ENCODE measurements around the gene ROR1.

Gene ROR1

DNA sequence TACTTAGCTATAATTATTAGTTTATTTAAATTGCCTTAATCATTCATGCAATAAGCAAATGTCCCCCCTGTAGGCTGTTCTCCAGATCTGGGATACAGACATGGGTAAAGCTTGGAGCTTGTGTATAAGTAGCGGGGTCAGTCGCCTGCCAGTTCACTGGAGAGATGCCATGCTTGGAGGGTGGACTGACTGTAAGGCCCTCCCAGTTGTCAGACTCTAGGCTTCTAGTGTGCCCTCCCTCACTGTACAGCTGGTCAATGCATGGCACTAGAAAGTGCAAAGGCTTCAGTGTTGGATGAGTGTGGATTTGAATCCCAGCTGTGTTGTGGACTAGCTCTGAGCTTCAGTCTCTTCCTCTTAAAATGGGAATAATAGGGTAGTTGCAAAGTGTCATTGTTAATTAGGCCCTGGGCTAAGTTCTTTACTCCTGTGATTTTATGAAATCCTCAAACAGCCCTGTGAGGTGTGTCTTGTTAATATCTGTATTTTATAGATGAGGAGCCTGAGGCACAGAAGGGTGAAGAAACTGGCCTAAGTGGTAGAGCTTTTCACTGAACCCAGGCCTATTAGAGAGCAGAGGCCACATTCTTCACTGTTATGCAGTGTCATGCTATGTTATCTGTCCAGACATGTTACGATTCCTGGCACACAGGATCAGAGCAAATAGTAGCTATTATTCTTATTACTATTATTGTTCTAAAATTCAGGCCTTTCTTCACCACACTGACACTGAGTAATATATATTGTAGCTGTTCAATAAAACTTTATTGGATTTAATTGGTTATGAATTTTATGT lies 85.9 kb downstream of the ROR1 start:
- DNase-seq = no peak

DNA sequence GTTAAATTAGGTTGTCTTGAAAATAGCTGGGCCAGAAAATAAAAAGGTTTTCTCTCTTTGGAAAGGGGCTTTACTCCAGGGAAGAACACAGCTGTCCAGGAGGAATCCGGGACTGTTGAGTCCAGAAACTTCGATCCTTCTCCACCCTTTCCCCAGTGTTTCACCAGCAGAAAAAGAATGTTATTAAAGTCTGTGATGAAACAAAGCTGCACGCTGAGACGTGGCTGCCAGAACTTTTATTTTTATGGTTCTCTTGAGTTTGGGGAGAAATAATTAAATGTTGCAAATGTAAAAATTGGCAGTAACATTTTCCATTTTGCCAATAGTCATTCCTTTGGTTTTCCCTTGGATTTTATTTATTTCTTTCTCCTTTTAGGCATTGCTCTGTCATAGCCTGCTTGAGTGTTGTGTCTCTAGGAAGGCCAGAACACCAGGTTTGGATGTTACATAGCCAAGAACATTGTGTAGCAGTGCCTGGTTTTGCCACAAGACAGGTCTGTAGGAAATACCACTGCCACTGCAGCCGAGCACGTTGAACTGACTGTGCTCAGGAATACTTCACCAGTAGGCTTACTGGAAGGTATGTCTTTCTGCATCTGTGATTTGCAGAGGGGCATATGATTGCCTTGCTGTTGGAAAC lies 87.4 kb downstream of the ROR1 start:
- DNase-seq = no peak

DNA sequence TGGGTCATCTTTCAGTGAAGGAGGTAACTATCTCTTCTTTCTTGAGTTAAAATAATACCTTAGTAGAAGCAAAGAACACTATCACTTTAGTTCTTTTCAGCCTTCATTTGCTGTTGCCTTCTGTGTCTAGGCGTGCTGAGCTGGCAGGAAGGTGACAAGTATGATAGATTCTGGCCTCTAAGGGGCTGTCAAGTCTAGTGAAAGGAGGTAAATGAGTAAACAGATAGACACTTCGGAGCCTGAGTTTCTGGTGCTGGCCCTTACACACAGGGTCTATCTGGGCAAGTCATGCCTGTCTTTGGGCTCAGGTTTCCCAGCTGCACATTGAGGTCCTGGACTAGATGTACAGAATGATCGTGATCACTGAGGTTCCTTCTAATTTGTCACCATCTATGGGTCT lies 89.3 kb downstream of the ROR1 start:
- no peak for DNase-seq

DNA sequence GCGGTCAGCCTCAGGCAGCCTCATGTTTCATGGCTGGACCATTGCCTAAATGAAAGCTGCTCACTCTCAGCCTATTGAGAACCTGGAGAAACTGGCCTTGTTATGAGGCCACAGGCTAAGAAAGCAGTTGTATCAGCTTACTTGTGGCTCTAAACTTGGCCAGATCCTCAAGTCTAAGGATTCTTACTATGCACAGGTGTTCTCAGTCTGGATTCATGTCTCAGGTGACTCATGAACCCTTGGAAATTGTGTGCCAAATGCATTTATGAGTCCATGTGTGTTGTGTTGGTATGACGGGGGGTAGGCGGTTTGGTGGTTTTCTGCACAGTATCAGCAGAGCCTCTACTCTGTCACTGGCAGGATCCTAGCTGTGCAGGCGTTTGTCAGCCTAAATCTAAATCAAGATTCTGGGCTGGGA lies 90.4 kb downstream of the ROR1 start:
- no peak for DNase-seq

DNA sequence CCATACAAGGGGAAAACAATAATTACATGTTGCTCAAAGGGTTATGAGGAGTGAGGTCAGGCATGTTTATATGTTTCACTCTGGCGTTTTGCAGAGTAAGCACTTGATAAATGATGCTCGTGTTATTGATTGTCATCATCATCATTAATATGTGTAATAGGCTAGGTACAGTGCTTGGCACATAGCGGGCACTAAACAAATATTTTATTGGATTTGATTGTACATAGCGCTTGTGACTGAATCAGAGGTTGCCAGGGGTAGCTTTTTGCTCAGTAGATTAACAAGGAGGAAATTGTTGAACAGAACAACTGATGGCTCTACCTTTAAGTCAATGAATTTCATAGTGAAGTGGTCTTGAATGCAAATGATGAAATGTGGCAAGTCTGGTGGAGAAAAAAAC lies 91.7 kb downstream of the ROR1 start:
- no peak for DNase-seq

DNA sequence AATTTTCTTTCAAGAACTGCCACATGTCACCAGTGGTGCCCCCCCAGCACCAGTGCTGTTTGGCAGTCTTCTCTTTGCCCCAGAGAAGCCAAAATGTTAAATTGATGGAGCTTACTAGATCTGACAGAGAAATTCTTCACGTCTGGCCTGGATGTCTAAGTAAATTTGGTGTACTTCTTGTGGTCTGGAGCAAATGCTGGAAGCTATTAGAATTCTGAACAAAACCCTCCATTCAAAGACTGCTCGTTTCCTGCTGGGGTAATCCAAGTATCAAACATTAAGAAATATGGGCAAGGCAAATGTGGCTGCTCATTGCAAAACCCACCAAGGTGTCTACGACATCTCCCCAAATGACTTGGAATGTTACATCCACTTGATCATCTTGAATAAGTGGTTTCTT lies 92.3 kb downstream of the ROR1 start:
- DNase-seq = no peak

DNA sequence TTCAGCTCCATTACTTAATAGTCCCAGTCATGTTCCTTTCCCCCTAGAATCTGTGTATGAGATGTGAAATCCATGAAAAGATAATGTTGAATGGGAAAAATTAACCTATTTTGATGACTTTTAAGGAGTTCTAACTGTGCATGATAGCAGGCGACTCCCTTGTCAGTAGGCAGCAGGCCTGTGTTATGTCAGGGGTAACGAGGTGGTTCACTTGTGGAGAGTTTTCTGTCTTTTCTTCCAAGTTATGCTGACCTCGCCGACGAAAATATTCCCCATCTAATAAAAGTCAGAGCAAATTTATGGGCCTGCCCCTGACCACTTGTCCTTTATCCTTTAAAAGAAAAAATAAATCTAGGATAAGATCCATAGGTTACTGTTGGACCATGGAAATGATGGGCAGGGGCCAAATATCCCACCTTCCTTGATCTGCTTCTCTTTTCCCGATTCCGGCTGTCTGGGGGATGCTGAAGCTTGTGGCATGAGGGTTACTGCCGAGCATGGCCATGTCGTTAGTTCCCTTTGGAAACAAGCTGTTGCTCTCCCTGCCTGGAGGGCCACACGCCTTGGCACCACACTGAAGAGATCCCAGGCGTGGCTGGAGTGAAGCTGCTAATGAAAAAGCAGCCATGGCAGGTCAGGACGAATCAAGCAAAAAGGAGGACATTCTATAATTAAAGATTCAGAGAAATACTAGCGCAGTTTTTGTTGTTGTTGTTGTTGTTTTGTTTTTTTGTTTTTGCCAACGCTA lies 93.8 kb downstream of the ROR1 start:
- no peak for DNase-seq

DNA sequence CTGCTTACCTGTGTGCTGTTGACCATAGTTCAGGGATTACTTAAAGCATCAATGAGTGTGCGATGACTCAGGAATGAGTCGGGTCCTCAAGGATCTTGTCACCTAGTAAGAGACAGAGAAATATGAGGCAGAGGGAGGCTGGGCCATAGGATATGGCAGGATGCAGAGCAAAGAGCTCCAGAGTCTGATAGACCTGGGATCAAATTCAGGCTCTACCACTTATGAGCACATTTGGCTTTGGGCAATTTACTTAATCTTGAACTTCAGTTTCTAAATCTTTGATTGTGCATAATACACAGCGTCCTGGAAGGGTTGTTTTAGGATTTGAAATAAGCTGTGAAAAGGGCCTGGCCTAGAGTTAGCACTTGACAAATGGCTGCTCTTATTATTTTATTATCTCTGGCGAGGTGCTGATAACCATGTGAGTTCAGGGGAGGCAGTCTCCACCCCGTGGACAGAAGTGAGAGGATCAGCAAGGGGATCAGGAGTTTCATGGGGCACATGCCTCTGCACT lies 94.5 kb downstream of the ROR1 start:
- no peak for DNase-seq

DNA sequence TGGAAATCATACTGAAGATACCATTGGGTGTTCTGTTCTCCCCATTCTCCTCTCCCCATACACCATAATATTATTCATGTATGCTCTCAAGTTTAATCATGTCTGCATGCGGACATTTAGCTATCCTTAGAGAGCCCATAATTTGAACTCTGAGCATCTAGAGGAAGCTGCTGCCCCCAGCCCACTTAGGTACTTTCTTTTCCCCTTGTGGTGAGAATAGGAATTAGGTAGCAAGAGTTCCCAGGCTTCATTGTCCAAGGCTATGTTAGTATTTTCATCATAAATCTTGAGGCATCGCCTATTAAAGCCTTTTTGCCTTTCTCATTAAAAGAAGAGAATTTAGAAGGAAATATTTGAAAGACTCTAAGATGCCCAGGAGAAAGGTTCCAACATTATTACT lies 96.3 kb downstream of the ROR1 start:
- DNase-seq = no peak

DNA sequence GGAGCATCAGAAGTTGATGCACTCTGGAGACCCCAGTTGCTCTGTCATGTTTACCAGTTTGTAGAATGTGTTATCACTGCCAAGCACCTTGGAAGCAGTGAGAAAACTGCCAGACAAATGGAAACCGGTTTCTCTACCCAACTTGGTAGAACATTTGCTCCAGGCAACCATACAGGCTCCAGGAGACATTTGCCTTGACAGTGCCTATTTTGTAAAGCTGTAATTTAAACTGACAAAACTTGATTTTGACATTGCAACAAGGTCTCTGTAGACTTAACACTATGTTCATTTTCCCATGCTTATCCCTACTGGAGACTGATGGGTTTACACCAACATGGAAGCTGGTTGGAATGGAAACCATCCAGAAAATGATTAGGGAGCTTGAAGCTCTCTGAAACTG lies 97.6 kb downstream of the ROR1 start:
- no peak for DNase-seq

DNA sequence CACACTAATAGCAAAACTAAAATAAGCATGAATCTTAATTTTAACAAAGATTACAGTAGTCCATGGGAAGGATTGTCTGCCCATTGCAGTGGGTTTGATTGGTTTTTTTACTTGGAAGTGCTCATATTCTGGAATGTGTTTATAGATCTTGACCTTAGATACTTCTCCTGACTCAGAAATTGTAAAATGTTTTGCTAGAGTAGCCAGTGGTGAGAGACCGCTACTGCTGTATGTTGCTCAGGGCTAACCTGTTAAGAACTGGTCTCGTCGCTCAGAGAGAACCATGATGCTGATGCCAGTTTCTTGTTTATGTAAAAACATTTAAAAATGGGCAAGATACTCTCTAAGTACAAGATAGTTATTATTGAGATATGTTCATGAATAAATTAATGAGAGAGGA lies 99.9 kb downstream of the ROR1 start:
- DNase-seq = no peak

DNA sequence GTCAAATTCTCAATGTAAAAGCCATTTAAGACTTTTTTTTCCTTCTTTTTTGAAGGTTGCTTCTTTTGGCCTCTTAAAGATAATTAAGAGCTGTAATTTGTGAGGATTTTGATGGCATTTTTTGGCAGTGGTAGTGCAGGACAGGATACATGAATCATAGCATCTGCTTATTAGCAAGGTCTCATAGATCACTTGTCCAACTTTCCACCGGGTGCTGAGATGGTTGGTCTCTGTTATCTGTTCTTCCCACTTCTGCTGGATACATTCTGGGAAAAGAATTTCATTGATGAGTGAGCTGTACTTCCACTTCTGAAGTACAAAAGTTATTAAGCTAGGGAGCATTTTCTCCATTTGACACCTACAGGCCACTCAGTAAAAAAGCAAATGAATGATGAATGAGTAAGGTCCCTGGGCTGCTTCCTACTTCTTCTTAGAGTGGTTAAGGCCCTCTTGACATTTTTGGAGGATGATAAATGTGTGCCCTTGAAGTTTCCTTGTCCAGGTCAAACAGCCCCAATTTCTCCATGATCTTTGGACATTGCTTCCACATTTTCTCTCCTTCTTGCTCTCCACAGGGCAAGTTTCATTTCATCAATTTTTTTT lies 100.6 kb downstream of the ROR1 start:
- no peak for DNase-seq

DNA sequence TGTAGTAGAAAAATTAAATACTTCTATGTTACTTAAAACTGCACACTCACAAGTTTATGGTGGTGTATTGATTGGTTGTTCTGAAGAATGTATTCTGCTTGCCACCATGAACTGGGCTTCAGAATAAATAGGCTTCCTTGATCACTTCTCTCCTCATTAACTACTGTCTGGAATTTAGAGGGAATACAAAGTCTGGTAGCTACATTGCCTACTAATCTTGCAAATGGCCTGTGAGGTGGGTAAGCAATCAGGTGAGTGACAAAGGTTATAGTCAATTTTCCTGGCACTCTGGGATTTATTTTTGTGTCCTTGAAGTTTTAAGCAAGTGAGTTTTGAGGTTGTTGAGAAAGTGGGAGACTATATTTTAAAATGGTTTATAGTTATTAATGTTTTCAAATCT lies 101.8 kb downstream of the ROR1 start:
- DNase-seq = no peak

DNA sequence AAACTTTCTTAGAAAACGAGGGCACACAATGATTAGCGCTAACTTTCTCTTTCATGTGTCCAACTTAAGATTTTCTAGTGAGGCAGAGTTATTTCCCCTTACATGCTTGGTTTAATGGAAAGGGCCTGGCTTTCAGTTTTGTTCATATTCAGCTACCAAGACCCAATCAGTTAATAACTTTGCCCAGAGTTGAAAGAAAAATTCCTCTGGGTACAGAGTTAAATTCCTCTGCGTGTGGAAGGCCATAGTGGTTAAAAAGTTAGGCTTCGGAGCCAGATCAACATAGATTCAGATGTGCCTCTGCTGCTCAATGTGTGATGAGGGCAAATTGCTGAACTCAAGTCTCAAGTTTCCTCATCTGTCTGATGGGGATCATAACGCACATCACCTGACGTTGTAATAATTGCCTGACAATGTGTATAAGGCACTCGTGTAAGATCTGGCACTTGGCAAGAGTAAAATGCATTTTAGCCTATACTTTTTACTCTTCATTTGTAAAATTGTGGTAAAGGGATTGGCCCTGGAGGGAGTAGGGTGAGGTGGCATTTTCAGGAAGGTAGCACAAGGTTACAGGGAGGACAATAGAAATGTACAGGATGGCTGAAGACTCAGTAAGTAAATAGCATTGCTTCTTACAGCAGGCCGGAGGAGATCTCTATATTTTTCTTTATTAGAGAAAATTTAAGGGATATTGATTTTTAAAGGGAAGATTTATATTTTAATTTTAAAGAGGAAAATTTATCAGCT lies 103.4 kb downstream of the ROR1 start:
- DNase-seq = no peak

DNA sequence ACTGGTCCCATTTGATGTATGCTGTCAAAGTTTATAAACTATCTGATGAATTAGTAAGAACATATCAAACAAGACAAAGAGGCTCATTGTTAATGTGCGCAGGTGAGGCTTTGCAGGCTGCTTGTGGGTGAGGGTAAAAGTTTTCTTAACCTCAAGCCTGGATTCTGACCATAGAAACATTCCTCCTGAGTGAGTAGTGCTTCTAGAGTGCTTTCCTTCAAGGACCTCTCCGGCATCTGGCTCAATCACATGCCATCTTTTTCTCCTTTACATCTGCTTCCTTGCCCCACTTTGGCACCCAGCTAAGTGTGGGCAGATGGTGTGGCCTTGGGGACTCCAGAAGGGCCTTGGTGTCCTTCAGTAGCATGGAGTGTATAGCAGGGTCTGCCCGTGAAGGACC lies 104.0 kb downstream of the ROR1 start:
- DNase-seq = no peak

DNA sequence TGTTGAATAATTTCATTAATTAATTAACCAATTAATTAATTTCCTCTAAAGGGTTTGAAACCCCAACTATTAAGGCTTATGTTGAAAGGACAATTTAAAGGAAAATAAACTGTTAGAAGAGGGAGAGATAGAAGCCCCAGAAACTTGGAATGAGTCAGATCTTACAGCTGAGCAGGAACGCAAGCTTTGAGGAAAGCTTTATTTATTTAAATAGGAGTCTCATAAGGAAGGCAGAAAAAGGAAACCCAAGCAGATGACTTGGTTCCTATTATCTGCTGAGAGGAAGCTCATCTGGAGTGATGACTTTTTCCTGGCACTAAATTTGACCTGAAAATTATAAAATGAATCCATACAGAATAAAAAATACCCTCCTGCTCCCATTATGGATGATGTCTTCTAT lies 105.1 kb downstream of the ROR1 start:
- DNase-seq = no peak

DNA sequence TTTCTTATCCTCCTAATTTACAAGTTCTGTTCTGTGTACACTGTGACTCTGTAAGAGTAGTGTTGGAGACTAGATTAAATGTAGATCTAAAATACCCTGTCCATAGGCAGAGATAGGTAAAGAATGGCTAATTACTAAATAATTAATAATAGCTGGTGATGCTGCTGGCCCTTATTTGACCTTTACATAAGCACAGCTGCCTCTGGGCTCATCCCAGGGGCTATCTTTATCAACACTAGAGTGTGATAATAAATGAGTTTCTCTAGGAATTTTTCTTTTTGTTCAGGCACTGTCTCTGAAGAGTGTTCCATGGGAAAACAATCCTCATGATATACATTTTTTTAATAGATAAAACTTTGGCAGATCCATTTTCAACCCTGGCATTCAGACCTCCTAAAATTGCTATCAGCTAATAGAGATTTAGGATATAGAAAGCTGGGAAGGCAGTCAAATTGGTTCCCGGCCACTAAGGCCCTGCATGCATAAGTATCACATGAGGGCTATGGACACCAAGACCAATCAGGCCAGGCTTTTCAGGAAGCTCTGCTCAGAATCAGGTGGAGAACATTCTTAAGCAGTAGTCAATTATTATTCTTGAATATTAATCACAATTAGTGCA lies 107.2 kb downstream of the ROR1 start:
- no peak for DNase-seq

DNA sequence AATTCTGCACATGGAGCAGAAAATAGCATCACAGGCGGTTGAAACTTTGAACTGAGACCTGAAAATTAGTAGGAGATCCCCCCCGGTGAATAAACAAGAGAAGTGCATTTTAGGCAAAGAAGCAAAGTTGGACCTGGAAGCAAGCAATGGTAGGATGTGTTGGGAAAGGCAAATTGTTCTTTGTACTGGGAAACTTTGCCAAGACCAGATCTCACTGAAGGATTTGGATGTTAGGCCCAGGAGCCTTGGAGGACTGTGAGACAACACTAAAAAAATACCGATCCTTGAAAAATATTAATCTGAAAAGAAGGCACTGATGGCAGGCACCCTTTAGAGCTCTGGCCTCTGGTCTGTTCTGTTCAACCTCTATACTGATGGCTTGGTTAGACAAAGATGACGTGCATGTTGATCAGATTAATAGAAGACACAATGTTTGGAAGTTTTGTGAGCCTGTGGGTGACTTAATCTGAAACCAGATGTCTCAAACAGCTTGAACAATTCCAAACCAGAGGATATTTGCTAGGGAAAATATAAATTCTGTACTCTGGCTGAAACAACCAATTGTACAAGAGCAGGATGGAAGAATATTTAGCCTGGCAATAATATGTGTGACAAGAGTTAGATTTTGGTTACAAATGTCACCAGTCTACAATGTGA lies 108.4 kb downstream of the ROR1 start:
- DNase-seq = no peak

DNA sequence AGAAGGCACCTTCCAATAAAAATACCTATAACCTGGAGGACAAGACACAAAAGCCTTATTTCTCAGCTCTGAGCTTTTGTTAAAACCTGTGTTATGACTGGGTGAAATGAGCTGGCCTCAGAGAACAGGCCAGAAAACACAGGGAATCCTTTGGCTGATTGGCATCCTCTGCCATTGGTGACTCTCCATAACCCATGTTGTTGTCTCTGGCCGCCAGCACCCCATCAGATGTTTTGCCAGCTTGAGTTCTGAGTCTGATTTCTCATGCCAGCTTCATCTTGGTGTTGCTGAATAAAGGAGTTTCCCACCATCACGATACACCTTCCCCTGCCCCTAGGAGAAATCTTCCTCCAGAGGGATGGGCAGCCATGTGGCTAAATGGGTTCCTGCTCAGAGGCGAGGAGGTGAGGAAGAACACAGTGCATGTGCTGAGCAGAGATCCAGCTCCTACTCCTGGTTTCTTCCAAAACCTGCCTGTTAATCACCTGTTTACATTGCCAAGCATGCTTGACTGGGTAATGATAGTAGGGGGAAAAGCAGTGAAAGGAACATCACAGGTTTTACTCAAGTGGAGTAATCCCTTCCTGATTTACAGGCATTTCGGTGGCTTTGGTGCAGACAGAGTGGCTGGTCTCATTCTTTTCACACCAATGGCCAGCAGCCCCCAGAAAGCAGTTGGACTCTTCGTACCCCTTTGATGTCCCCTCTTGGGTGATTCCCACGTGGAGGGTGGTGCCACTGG lies 109.8 kb downstream of the ROR1 start:
- DNase-seq = no peak

DNA sequence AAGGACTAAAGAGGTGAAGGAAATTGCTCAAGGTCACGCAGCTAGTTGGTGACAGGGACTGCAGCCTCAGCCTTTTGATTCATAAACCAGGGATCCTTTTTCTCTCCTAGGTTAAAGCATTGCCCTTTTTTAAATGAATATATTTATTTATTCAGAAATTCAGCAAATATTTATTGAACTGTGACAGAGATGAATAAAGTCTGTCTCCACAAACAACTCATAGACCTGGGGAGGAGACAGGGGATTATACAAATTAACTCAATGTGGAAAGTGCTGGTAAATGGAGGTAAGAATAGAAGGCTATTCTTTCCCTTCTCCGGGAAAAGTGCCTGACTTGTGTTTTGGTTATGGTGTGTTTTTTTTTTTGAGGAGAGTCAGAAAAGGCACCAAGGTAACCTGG lies 110.7 kb downstream of the ROR1 start:
- no peak for DNase-seq

DNA sequence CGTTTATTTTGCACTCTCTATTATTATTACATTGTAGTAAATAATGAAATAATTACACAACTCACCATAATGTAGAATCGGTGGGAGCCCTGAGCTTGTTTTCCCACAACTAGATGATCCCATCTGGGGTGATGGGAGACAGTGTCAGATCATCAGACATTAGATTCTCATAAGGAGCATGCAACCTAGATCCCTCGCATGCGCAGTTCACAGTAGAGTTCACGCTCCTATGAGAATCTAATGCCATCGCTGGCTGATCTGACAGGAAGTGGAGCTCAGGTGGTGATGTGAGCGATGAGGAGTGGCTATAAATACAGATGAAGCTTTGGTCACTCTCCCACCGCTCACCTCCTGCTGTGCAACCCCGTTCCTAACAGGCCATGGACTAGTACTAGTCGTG lies 112.1 kb downstream of the ROR1 start:
- DNase-seq = no peak

Data from activated CD4-positive, alpha-beta T cell treated with anti-CD3 and anti-CD28 coated beads for 4 hours (primary cell).